AG04449 (cell line): ENCODE results near the gene LZTR1.

Source experiments
- CTCF ChIA-PET: fragments of 350-600 bp; formaldehyde crosslinking; extraction: SDS; loops from one replicate; lab custom pipeline; 2021; ENCODE audit warnings: antibody characterized with exemption; lab: Yijun Ruan, JAX
- POLR2A ChIA-PET: fragments of 400-600, 350-600 bp; formaldehyde crosslinking; extraction: SDS; loops from one replicate; lab custom pipeline; 2020; ENCODE audit warnings: antibody characterized with exemption, inconsistent platforms; lab: Yijun Ruan, JAX
- DNase-seq: peaks from one replicate; pipeline ENCODE4 v3.0.0-alpha.2; 2010; ENCODE audit warnings: low read depth, low spot score
- H3K4me3 ChIP-seq: 2 replicates; pipeline ENCODE4 v1.5.1; 2011; ENCODE audit warnings: low read depth, mild to moderate bottlenecking, control low read depth, low read length
- TF ChIP-seq, protein P1 (sequence below): IDR thresholded peaks from one replicate; pipeline ENCODE4 v1.5.1; 2011; ENCODE audit warnings: mild to moderate bottlenecking, moderate library complexity, low read length, control low read depth, inconsistent platforms; ENCODE audit not compliant: insufficient read depth; ENCODE audit errors: missing control alignments

LZTR1 gene

DNA sequence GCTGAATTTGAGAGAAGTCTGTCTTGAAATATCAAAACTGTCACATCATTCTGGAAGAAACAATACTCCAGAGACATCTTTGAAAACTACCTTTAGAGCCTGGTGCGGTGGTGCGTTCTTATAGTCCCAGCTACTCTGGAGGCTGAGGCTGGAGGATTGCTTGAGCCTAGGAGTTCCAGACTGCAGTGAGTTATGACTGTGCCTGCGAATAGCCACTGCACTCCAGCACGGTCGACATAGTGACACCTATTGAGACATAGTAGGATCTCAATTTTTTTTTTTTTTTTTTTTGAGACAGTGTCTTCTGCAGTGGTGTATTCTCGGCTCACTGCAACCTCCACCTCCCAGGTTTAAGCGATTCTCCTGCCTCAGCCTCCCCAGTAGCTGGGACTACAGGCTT is 26.5 kb upstream of the LZTR1 start:
- DNase-seq, result no peak
- CTCF ChIA-PET, result interaction anchor here (1.6 to 8.9 kb wide), 3 partner anchors 16 to 70 kb away, joined by 5 to 80 read pairs (median 5); no protein-coding TSS in a partner anchor
- TF ChIP-seq, protein P1, sequence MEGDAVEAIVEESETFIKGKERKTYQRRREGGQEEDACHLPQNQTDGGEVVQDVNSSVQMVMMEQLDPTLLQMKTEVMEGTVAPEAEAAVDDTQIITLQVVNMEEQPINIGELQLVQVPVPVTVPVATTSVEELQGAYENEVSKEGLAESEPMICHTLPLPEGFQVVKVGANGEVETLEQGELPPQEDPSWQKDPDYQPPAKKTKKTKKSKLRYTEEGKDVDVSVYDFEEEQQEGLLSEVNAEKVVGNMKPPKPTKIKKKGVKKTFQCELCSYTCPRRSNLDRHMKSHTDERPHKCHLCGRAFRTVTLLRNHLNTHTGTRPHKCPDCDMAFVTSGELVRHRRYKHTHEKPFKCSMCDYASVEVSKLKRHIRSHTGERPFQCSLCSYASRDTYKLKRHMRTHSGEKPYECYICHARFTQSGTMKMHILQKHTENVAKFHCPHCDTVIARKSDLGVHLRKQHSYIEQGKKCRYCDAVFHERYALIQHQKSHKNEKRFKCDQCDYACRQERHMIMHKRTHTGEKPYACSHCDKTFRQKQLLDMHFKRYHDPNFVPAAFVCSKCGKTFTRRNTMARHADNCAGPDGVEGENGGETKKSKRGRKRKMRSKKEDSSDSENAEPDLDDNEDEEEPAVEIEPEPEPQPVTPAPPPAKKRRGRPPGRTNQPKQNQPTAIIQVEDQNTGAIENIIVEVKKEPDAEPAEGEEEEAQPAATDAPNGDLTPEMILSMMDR, result no peak
- H3K4me3 ChIP-seq, result no peak overlapping the region
- POLR2A ChIA-PET, result no interaction called here

DNA sequence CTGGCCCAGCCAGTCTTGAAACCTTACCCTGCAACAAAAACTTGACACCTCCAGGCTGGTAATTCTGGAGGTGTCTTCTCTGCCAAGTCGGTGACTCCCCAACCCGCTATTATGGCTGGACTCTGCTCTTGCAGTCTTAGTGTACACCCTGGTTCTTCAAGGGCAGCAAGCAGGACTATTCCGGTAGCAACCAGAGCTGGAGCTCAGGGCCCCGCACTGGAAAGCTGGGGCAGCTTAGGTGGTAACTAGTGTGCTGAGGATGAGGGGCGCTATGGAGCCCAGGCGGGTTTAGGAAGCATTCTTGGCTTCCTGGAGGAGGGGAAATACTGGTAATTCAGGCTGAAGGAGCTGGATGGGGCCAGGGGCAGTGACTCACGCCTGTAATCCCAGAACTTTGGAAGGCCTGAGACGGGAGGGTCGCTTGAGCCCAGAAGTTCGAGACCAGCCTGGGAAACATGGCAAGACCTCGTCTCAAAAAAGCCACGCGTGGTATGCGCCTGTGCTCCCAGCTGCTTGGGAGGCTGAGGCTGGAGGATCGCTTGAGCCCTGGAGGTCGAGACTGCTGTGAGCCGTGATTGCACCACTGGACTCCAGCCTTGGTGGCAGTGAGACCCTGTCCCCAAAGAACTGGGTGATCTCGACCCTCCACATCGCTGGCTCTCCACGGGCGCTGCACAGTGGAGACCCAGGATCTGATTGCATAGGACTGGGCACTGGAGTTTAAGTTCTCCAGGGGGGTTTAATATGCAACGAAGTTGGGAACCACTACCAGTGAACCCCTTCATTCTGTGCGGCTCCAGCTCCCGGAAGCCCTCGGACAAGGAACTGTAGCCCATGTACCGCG is 25.6 kb upstream of the LZTR1 start:
- H3K4me3 ChIP-seq, result peak overlapping the region; percentile 62
- no peak for DNase-seq
- ChIA-PET CTCF (interaction anchor here (1.6 to 8.9 kb wide), 7 partner anchors 15 to 71 kb away, joined by 5 to 80 read pairs (median 6); partner anchors contain the start of genes CRKL and LZTR1), POLR2A (interaction anchor here (0.7 to 2.0 kb wide), 2 partner anchors 26 to 53 kb away, joined by 3 to 5 read pairs; partner anchors contain the start of gene LZTR1)
- TF ChIP-seq, protein P1, result no peak

DNA sequence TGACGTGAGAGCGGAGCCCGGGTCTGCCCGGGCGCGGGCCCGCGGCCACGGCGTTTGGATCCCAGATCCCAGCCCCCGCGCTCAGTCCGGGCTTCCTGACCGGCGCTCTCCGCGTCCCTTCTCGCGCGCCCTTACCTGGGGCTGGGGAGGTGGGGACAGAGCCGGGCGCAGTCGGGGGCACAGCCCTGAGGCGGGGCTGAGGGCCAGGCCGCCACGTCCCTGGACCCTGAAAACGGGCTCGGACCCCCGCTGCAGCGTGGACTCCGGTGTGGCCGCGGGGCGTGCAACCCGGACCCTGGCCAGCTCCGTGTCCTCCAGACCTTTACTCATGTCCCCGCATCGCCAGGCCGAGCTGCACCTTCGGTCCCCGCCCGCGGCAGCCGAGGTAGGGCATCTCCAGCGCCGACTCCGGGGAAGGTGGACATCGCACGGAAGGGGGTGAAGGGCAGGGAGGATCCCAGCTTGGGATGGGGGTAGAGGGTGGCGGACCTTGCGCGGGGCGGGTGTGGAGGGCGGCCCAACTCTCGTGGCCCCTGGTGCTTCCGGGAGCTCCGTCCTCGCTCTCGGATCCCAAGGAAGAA is 24.9 kb upstream of the LZTR1 start:
- POLR2A ChIA-PET, result interaction anchor here (2.0 kb wide), 1 partner anchor 25 kb away, joined by 5 read pairs; the partner anchor contains the start of gene LZTR1

DNA sequence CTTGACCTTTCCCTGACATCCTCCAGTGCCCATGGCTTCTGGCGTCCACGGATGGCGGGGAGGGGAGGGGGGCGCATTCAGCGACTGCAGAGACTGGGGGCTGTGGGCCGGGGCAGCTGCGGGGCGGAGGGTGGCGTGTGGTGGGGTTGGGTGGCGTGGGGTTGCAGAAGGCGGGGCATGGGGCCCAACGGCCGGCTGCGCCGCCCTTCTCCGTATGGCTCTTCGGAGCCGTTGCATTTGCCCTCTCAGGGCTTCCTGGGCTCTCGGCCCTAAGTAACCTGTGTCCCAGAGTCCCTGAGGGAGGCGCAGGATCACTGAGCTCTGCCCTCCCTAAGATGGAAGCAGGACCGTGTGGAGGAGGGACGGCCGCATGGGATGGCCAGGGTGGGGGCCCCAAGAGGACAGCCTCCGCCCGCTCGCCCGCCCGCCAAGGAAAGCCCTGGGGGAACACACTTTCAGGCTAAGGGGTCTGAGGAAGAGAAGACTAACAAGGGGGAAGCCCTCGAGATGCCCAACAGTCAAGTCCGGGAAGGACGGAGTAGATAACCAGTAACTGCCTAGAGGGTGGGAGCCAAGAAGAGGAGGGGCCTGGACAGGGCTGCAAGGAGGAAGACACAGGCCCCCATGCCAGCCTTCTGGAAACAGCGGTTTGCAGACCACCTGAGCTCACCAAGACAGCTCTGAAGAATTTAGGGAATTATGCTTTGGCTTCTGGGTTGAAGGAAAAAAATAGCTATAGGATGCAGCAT is 24.2 kb upstream of the LZTR1 start:
- H3K4me3 ChIP-seq, result peak overlapping the region; percentile 62
- POLR2A ChIA-PET, result interaction anchor here (2.0 kb wide), 1 partner anchor 24 kb away, joined by 5 read pairs; the partner anchor contains the start of gene LZTR1
- TF ChIP-seq, protein P1, result no peak
- CTCF ChIA-PET, result interaction anchor here (1.0 to 8.9 kb wide), 10 partner anchors 8 to 144 kb away, joined by 3 to 80 read pairs (median 7); partner anchors contain the start of genes CRKL and LZTR1
- no peak for DNase-seq

More for the DNA sequence above, 24.9 kb upstream of the LZTR1 start:
- no peak for DNase-seq
- TF ChIP-seq, protein P1, result no peak
- peak overlapping the region; percentile 62 for H3K4me3 ChIP-seq
- CTCF ChIA-PET, result interaction anchor here (1.0 to 8.9 kb wide), 9 partner anchors 11 to 71 kb away, joined by 4 to 80 read pairs (median 6); partner anchors contain the start of genes CRKL and LZTR1

DNA sequence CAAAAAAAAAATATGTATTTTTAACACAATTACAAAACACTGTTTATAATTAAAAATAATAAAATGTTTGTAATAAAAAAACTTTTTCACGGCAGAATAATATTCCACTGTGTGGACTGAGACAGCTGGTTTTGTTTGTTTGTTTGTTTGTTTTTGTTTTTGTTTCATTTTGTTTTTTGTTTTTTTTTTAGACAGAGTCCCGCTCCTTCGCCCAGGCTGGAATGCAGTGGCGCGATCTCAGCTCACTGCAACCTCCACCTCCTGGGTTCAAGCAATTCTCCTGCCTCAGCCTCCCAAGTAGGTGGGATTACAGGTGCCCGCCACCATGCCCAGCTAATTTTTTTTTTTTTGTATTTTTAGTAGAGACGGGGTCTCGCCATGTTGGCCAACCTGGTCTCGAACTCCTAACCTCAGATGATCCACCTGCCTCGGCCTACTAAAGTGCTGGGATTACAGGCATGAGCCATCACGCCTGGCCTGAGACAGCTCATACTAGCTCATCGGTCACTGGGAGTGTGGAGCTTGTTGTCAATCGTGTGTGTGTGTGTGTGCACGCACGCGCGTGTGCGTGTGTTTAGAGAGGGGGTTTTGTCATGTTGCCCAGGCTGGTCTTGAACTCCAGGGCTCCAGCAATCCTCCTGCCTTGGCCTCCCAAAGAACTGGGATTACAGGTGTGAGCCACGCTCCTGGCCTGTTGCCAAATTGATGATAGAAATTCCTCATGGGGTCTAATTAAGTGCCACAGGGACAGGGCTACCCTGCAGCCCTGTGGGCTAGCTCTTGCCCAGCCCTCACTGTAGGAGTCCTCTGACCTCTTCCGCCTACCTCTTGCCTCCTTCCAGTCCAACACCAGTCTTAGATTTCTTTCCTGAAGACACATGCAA is 22.3 kb upstream of the LZTR1 start:
- DNase-seq, result no peak
- CTCF ChIA-PET, result interaction anchor here (0.5 to 8.9 kb wide), 10 partner anchors 10 to 145 kb away, joined by 3 to 80 read pairs (median 8); partner anchors contain the start of genes CRKL and LZTR1
- TF ChIP-seq, protein P1, result no peak
- H3K4me3 ChIP-seq, result no peak overlapping the region
- POLR2A ChIA-PET, result no interaction called here
